CD4-positive, CD25-positive, alpha-beta regulatory T cell (primary cell): Measurements from ENCODE around the gene CEP20. TPM values are rescaled to one million over a fixed set of nuclear protein-coding genes. Genes with fewer than 3 reads are reported as not detected.

Source experiments
- ATAC-seq, 2 donors: fragments of 150-1000 bp; cut with Tn5 transposase; one replicate each; pipeline ENCODE4 v1.10.0; 2021; ENCODE audit warnings: low read depth in 2 of 2, moderate number of reproducible peaks in 2 of 2, moderate library complexity in 1 of 2
- DNase-seq, 3 donors: peaks; one replicate each; pipeline versions ENCODE4 v3.0.0 to v3.0.0-alpha.2; 2012 to 2022; ENCODE audit warnings: mixed read lengths in 1 of 3
- H3K27ac ChIP-seq: one replicate; pipeline ENCODE4 v1.7.0; 2013; ENCODE audit warnings: mild to moderate bottlenecking, low read length; ENCODE audit not compliant: insufficient read depth, poor library complexity, severe bottlenecking
- H3K27me3 ChIP-seq: one replicate; pipeline ENCODE4 v1.7.0; 2013; ENCODE audit warnings: low read length; ENCODE audit not compliant: control insufficient read depth, insufficient read depth
- H3K36me3 ChIP-seq: one replicate; pipeline ENCODE4 v1.7.0; 2013; ENCODE audit warnings: mild to moderate bottlenecking, low read length, moderate library complexity; ENCODE audit not compliant: control insufficient read depth, insufficient read depth
- H3K4me1 ChIP-seq: 2 replicates; pipeline ENCODE4 v1.7.0; 2013; ENCODE audit warnings: mild to moderate bottlenecking, low read length; ENCODE audit not compliant: insufficient read depth, control insufficient read depth, poor library complexity, severe bottlenecking
- H3K4me3 ChIP-seq: one replicate; pipeline ENCODE4 v1.7.0; 2013; ENCODE audit warnings: low read depth, mild to moderate bottlenecking, low read length, moderate library complexity
- H3K9me3 ChIP-seq, 2 experiments: 1 replicate in 1 of 2; 2 replicates in 1 of 2; pipeline ENCODE4 v1.7.0; 2013; ENCODE audit warnings: low read length in 2 of 2, mild to moderate bottlenecking in 1 of 2, moderate library complexity in 1 of 2; ENCODE audit not compliant: control insufficient read depth in 2 of 2
- H3K27ac Mint-ChIP-seq, 3 donors: one replicate each; pipeline ENCODE4 v1.8.0; 2020 to 2022; ENCODE audit warnings: mild to moderate bottlenecking in 3 of 3, mixed read lengths in 3 of 3, moderate library complexity in 2 of 3
- H3K27me3 Mint-ChIP-seq: one replicate; pipeline ENCODE4 v1.8.0; 2022; ENCODE audit warnings: mild to moderate bottlenecking, mixed read lengths
- H3K36me3 Mint-ChIP-seq: one replicate; pipeline ENCODE4 v1.8.0; 2020; ENCODE audit warnings: mixed read lengths
- H3K4me1 Mint-ChIP-seq, 4 donors: one replicate each; pipeline ENCODE4 v1.8.0; 2020 to 2022; ENCODE audit warnings: mixed read lengths in 4 of 4, mild to moderate bottlenecking in 1 of 4
- H3K4me3 Mint-ChIP-seq, 4 donors: one replicate each; pipeline ENCODE4 v1.8.0; 2020 to 2022; ENCODE audit warnings: mild to moderate bottlenecking in 4 of 4, mixed read lengths in 4 of 4, moderate library complexity in 3 of 4
- H3K9me3 Mint-ChIP-seq, 7 donors: one replicate each; pipeline ENCODE4 v1.8.0; 2020 to 2022; ENCODE audit warnings: mixed read lengths in 7 of 7, mild to moderate bottlenecking in 3 of 7, moderate library complexity in 2 of 7
- polyA plus RNA-seq, 4 donors: library from polyadenylated mRNA; unstranded; fragments of 300-500 nt; fragmentation: Illumina TruSeq; gene quantifications; one replicate each; pipeline ENCODE4 v1.2.3, GENCODE V29; 2021
- total RNA-seq: library from RNA; stranded (reverse); gene quantifications from one replicate; pipeline ENCODE4 v1.2.3, GENCODE V29; 2022

Gene CEP20
- total and polyA plus RNA-seq, 5 donors from 2014 or later = 14.8 to 33.5 (median 31.3) TPM

GRCh38 chr16:15829460-15829859 lies 58.9 kb downstream of the CEP20 start:
- H3K27ac Mint-ChIP-seq = no peak overlapping the region
- no peak for ATAC-seq
- DNase-seq = no peak
- no peaks in the 10 kb centered on the region for H3K4me1 ChIP-seq
- H3K36me3 Mint-ChIP-seq = no peaks in the 10 kb centered on the region
- H3K27ac ChIP-seq = no peak overlapping the region
- H3K27me3 ChIP-seq = no peaks in the 10 kb centered on the region
- no peaks in the 10 kb centered on the region for H3K9me3 ChIP-seq
- no peaks in the 10 kb centered on the region for H3K9me3 Mint-ChIP-seq
- H3K36me3 ChIP-seq = no peaks in the 10 kb centered on the region
- no peak overlapping the region for H3K4me3 ChIP-seq
- peaks cover 17% of the 10 kb centered on the region for H3K27me3 Mint-ChIP-seq
- peaks cover 0 to 5% (median 0%) of the 10 kb centered on the region in 4 donors for H3K4me1 Mint-ChIP-seq
- H3K4me3 Mint-ChIP-seq = no peak overlapping the region

- H3K9me3 ChIP-seq = no peaks in the 10 kb centered on the region
- peaks cover 11% of the 10 kb centered on the region for H3K27me3 Mint-ChIP-seq
- H3K27me3 ChIP-seq = no peaks in the 10 kb centered on the region
- no peak overlapping the region for H3K4me3 Mint-ChIP-seq
- no peaks in the 10 kb centered on the region for H3K9me3 Mint-ChIP-seq
- DNase-seq (no peak), ATAC-seq (no peak)
- peaks cover 0 to 5% (median 0%) of the 10 kb centered on the region in 4 donors for H3K4me1 Mint-ChIP-seq
- H3K27ac Mint-ChIP-seq = no peak overlapping the region
- H3K27ac ChIP-seq = no peak overlapping the region
- no peak overlapping the region for H3K4me3 ChIP-seq
- H3K4me1 ChIP-seq = no peaks in the 10 kb centered on the region
- no peaks in the 10 kb centered on the region for H3K36me3 Mint-ChIP-seq
- no peaks in the 10 kb centered on the region for H3K36me3 ChIP-seq
These were observed 60.6 kb downstream of the CEP20 start for GRCh38 chr16:15827709-15828343.

- Mint-ChIP-seq H3K36me3 (no peaks in the 10 kb centered on the region), H3K9me3 (no peaks in the 10 kb centered on the region), H3K4me1 (peaks cover 0 to 5% (median 0%) of the 10 kb centered on the region in 4 donors), H3K27ac (no peak overlapping the region), H3K4me3 (no peak overlapping the region), H3K27me3 (peaks cover 11% of the 10 kb centered on the region)
- no peaks in the 10 kb centered on the region for H3K27me3 ChIP-seq
- no peaks in the 10 kb centered on the region for H3K9me3 ChIP-seq
- no peaks in the 10 kb centered on the region for H3K4me1 ChIP-seq
- ATAC-seq = no peak
- H3K36me3 ChIP-seq = no peaks in the 10 kb centered on the region
- DNase-seq = no peak
- no peak overlapping the region for H3K4me3 ChIP-seq
- no peak overlapping the region for H3K27ac ChIP-seq
These were observed 61.1 kb downstream of the CEP20 start for GRCh38 chr16:15827299-15827698.

- H3K27me3 ChIP-seq = no peaks in the 10 kb centered on the region
- Mint-ChIP-seq H3K36me3 (no peaks in the 10 kb centered on the region), H3K9me3 (no peaks in the 10 kb centered on the region), H3K27me3 (peaks cover 4% of the 10 kb centered on the region), H3K27ac (no peak overlapping the region), H3K4me3 (no peak overlapping the region), H3K4me1 (no peaks in the 10 kb centered on the region)
- H3K4me3 ChIP-seq = no peak overlapping the region
- H3K36me3 ChIP-seq = no peaks in the 10 kb centered on the region
- no peaks in the 10 kb centered on the region for H3K4me1 ChIP-seq
- ATAC-seq (no peak), DNase-seq (no peak)
- no peak overlapping the region for H3K27ac ChIP-seq
- no peaks in the 10 kb centered on the region for H3K9me3 ChIP-seq
These were observed 62.6 kb downstream of the CEP20 start for GRCh38 chr16:15825750-15826305.

- Histone ChIP-seq H3K36me3 (no peaks in the 10 kb centered on the region), H3K9me3 (no peaks in the 10 kb centered on the region), H3K27ac (no peak overlapping the region), H3K4me1 (no peaks in the 10 kb centered on the region), H3K27me3 (no peaks in the 10 kb centered on the region), H3K4me3 (no peak overlapping the region)
- Mint-ChIP-seq H3K36me3 (no peaks in the 10 kb centered on the region), H3K9me3 (peaks cover 0 to under 1% (median 0%) of the 10 kb centered on the region in 7 donors), H3K27me3 (peaks cover 12% of the 10 kb centered on the region), H3K4me3 (no peak overlapping the region), H3K4me1 (no peaks in the 10 kb centered on the region), H3K27ac (no peak overlapping the region)
- DNase-seq (no peak), ATAC-seq (no peak)
These were observed 65.4 kb downstream of the CEP20 start for GRCh38 chr16:15822957-15823356.

- ATAC-seq (no peak), DNase-seq (no peak)
- Histone ChIP-seq H3K9me3 (peaks cover 10% of the 10 kb centered on the region in 2 experiments), H3K4me1 (no peaks in the 10 kb centered on the region), H3K36me3 (no peaks in the 10 kb centered on the region), H3K27ac (no peak overlapping the region), H3K4me3 (no peak overlapping the region), H3K27me3 (no peaks in the 10 kb centered on the region)
- no peak overlapping the region for H3K4me3 Mint-ChIP-seq
- no peaks in the 10 kb centered on the region for H3K4me1 Mint-ChIP-seq
- peaks cover 17% of the 10 kb centered on the region for H3K27me3 Mint-ChIP-seq
- no peaks in the 10 kb centered on the region for H3K36me3 Mint-ChIP-seq
- peaks cover 0 to 11% (median 5%) of the 10 kb centered on the region in 7 donors for H3K9me3 Mint-ChIP-seq
- H3K27ac Mint-ChIP-seq = no peak overlapping the region
These were observed 67.6 kb downstream of the CEP20 start for GRCh38 chr16:15820837-15821236.

GRCh38 chr16:15819046-15819445 lies 69.4 kb downstream of the CEP20 start:
- H3K4me1 ChIP-seq = no peaks in the 10 kb centered on the region
- H3K27me3 ChIP-seq = no peaks in the 10 kb centered on the region
- H3K27me3 Mint-ChIP-seq = peaks cover 21% of the 10 kb centered on the region
- DNase-seq (no peak), ATAC-seq (no peak)
- H3K27ac Mint-ChIP-seq = no peak overlapping the region
- peaks cover 0 to 17% (median 6%) of the 10 kb centered on the region in 7 donors for H3K9me3 Mint-ChIP-seq
- no peak overlapping the region for H3K27ac ChIP-seq
- no peaks in the 10 kb centered on the region for H3K4me1 Mint-ChIP-seq
- H3K9me3 ChIP-seq = peaks cover 14 to 19% of the 10 kb centered on the region in 2 experiments
- no peak overlapping the region for H3K4me3 Mint-ChIP-seq
- H3K4me3 ChIP-seq = no peak overlapping the region
- no peaks in the 10 kb centered on the region for H3K36me3 ChIP-seq
- H3K36me3 Mint-ChIP-seq = no peaks in the 10 kb centered on the region

- no peak for ATAC-seq
These were observed 71.0 kb downstream of the CEP20 start for GRCh38 chr16:15817446-15817845.

More at GRCh38 chr16:15817446-15817845, 71.0 kb downstream of the CEP20 start:
- H3K27me3 ChIP-seq = no peaks in the 10 kb centered on the region
- H3K27ac Mint-ChIP-seq = no peak overlapping the region
- H3K36me3 ChIP-seq = no peaks in the 10 kb centered on the region
- no peaks in the 10 kb centered on the region for H3K4me1 ChIP-seq
- DNase-seq = no peak
- H3K4me3 ChIP-seq = no peak overlapping the region
- no peaks in the 10 kb centered on the region for H3K4me1 Mint-ChIP-seq
- H3K9me3 ChIP-seq = peaks cover 14 to 19% of the 10 kb centered on the region in 2 experiments
- H3K27me3 Mint-ChIP-seq = peaks cover 21% of the 10 kb centered on the region
- no peak overlapping the region for H3K4me3 Mint-ChIP-seq
- peaks cover 0 to 18% (median 6%) of the 10 kb centered on the region in 7 donors for H3K9me3 Mint-ChIP-seq
- no peaks in the 10 kb centered on the region for H3K36me3 Mint-ChIP-seq
- H3K27ac ChIP-seq = no peak overlapping the region
